ENCODE data around the gene DYNC2LI1. TPM values are rescaled to one million over a fixed set of nuclear protein-coding genes. Genes with fewer than 3 reads are reported as not detected.
A peak's percentile ranks its signal among the peaks of the same experiment; 100 is the strongest.

DYNC2LI1 gene
- polyA plus RNA-seq, 6 donors from 2014 or later, result 3.1 to 8.1 (median 6.3) TPM

DNA sequence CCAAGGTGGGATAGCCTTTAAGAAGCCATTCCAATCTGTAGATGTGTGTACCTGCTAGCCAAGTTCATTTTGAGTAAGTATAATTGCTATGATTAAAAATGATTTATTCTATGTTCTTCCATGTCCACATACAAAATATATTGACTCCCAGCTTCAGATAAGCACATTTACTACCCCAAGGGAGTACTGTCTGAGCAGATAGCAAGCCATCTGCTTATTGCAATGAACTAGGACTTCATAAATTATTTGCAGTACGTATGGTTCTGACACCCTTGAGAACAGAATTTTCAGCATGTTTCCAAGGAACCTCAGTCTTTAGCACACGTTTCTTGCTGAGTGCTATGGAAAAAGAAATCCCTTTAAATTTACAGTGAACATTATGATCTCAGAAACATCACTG, 36.6 kb downstream of the DYNC2LI1 start:
- Mint-ChIP-seq H3K4me1 (no peaks in the 10 kb centered on the region), H3K27ac (no peak overlapping the region), H3K9me3 (peaks cover 0 to 1% (median 0%) of the 10 kb centered on the region in 7 donors), H3K4me3 (no peak overlapping the region), H3K36me3 (peaks cover 0 to 2% of the 10 kb centered on the region in 2 donors), H3K27me3 (peaks cover 0 to 2% (median 0%) of the 10 kb centered on the region in 3 donors)
- no peak for DNase-seq
- ATAC-seq (ENCODE audit: low read depth in 2 of 2), result no peak

DNA sequence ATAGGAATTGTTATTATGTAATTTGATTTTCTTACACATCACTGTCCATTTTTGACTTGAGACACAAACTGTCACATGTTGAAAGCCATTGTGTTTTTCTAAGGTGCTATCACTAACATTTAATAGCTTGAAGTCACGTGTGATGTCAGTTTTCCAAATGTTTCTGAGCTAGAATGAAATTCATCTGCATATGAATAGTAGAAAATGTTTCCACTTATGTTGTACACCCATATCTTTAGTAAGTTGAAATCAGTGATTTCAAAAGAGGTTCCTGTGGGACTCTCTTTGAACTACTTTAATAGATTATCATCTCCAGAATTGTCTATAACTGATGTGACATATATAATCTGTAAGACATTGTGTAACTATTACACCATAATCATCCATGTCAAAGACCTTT, 37.0 kb downstream of the DYNC2LI1 start:
- no peak for ATAC-seq (ENCODE audit: low read depth in 2 of 2)
- no peaks in the 10 kb centered on the region for H3K4me1 Mint-ChIP-seq
- H3K9me3 Mint-ChIP-seq, result peaks cover 0 to 4% (median 0%) of the 10 kb centered on the region in 7 donors

GRCh38 chr2:43812006-43812405, 38.2 kb downstream of the DYNC2LI1 start:
- H3K36me3 Mint-ChIP-seq, result peaks cover 5% of the 10 kb centered on the region in 2 donors
- ATAC-seq (ENCODE audit: low read depth in 2 of 2), result no peak
- H3K4me1 Mint-ChIP-seq, result no peaks in the 10 kb centered on the region
- no peak overlapping the region for H3K4me3 Mint-ChIP-seq
- no peak overlapping the region for H3K27ac Mint-ChIP-seq
- peaks cover 0 to 7% (median 2%) of the 10 kb centered on the region in 7 donors for H3K9me3 Mint-ChIP-seq
- H3K27me3 Mint-ChIP-seq, result peaks cover 0 to 4% (median 0%) of the 10 kb centered on the region in 3 donors
- no peak for DNase-seq

More for the DNA sequence above, 37.0 kb downstream of the DYNC2LI1 start:
- Mint-ChIP-seq H3K4me3 (no peak overlapping the region), H3K36me3 (peaks cover under 1 to 5% of the 10 kb centered on the region in 2 donors), H3K27ac (no peak overlapping the region), H3K27me3 (peaks cover 0 to 4% (median 0%) of the 10 kb centered on the region in 3 donors)
- no peak for DNase-seq

DNA sequence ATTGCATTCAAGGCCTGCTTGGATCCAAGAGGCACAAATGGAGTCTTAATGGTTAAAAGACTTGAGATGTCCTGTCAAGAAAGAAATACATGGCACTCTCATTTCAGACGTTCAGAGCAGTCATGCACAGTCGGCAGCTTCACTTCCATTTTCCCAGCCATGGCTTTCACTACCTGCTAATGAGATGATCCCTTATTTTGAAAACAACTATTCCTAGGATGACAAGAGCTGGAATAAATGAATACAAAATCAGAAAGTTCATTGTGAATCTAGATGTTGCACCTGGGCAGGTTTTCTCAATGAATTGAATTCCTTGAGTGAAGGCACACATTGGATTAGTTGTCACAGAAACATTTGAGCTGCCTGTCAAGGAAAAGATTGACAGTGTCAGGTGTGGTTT, 39.1 kb downstream of the DYNC2LI1 start:
- H3K27me3 Mint-ChIP-seq, result peaks cover 0 to 4% (median 0%) of the 10 kb centered on the region in 3 donors
- H3K9me3 Mint-ChIP-seq, result peaks cover 0 to 7% (median 2%) of the 10 kb centered on the region in 7 donors
- ATAC-seq (ENCODE audit: low read depth in 2 of 2), result no peak
- H3K27ac Mint-ChIP-seq, result no peak overlapping the region
- DNase-seq, result no peak
- H3K36me3 Mint-ChIP-seq, result peaks cover 5% of the 10 kb centered on the region in 2 donors
- no peak overlapping the region for H3K4me3 Mint-ChIP-seq
- no peaks in the 10 kb centered on the region for H3K4me1 Mint-ChIP-seq

GRCh38 chr2:43814711-43815110, 40.9 kb downstream of the DYNC2LI1 start:
- Mint-ChIP-seq H3K27ac (no peak overlapping the region), H3K9me3 (peaks cover 0 to 7% (median 2%) of the 10 kb centered on the region in 7 donors), H3K4me3 (no peak overlapping the region), H3K27me3 (peaks cover 0 to 4% (median 0%) of the 10 kb centered on the region in 3 donors), H3K4me1 (no peaks in the 10 kb centered on the region), H3K36me3 (peaks cover 5% of the 10 kb centered on the region in 2 donors)
- ATAC-seq (ENCODE audit: low read depth in 2 of 2) (no peak), DNase-seq (no peak)

GRCh38 chr2:43818761-43819160, 44.9 kb downstream of the DYNC2LI1 start:
- Mint-ChIP-seq H3K9me3 (peaks cover 0 to 7% (median 2%) of the 10 kb centered on the region in 7 donors), H3K4me3 (no peak overlapping the region), H3K27me3 (peaks cover 15 to 33% (median 24%) of the 10 kb centered on the region in 3 donors), H3K36me3 (peaks cover 5% of the 10 kb centered on the region in 2 donors), H3K27ac (no peak overlapping the region), H3K4me1 (no peaks in the 10 kb centered on the region)
- DNase-seq (no peak), ATAC-seq (ENCODE audit: low read depth in 2 of 2) (no peak)

- ATAC-seq (ENCODE audit: low read depth in 2 of 2) (no peak), DNase-seq (no peak)
- no peak overlapping the region for H3K4me3 Mint-ChIP-seq
- no peak overlapping the region for H3K27ac Mint-ChIP-seq
- H3K9me3 Mint-ChIP-seq, result peaks cover 0 to 7% (median 2%) of the 10 kb centered on the region in 7 donors
- H3K4me1 Mint-ChIP-seq, result no peaks in the 10 kb centered on the region
- H3K36me3 Mint-ChIP-seq, result peaks cover 5% of the 10 kb centered on the region in 2 donors
- peaks cover 23 to 37% (median 24%) of the 10 kb centered on the region in 3 donors for H3K27me3 Mint-ChIP-seq
These were observed 45.8 kb downstream of the DYNC2LI1 start for GRCh38 chr2:43819491-43820163.

DNA sequence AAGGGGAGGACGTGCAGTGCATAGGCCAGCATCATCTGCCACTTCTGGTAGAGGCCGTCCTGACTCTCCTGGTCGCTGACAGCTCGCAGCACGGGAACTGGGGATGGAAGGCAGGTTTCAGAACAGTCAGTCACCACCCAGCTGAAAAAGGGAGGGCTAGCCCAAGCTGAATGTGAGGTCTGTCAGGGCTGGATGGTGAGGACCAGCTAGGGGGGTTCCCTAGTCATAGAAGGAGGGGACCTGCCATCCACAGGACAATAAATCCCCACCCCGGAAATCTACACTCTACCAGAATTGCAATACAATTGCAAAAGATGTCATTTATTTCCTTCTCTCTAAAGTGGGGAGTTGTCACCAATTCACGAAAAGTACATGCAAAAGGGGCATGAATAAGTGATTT, 49.0 kb downstream of the DYNC2LI1 start:
- DNase-seq (no peak), ATAC-seq (ENCODE audit: low read depth in 2 of 2) (no peak)
- no peaks in the 10 kb centered on the region for H3K4me1 Mint-ChIP-seq
- peaks cover 0 to 3% (median 0%) of the 10 kb centered on the region in 7 donors for H3K9me3 Mint-ChIP-seq
- H3K27me3 Mint-ChIP-seq, result peaks cover 19 to 42% (median 30%) of the 10 kb centered on the region in 3 donors
- no peak overlapping the region for H3K4me3 Mint-ChIP-seq
- no peaks in the 10 kb centered on the region for H3K36me3 Mint-ChIP-seq
- H3K27ac Mint-ChIP-seq, result no peak overlapping the region

GRCh38 chr2:43823751-43824150, 49.9 kb downstream of the DYNC2LI1 start:
- H3K4me1 Mint-ChIP-seq, result no peaks in the 10 kb centered on the region
- peaks cover 0 to 3% (median 0%) of the 10 kb centered on the region in 7 donors for H3K9me3 Mint-ChIP-seq
- H3K4me3 Mint-ChIP-seq, result no peak overlapping the region
- H3K36me3 Mint-ChIP-seq, result no peaks in the 10 kb centered on the region
- DNase-seq (no peak), ATAC-seq (ENCODE audit: low read depth in 2 of 2) (no peak)
- H3K27me3 Mint-ChIP-seq, result peaks cover 19 to 43% (median 30%) of the 10 kb centered on the region in 3 donors
- no peak overlapping the region for H3K27ac Mint-ChIP-seq

GRCh38 chr2:43824512-43824911, 50.7 kb downstream of the DYNC2LI1 start:
- peaks cover 24 to 50% (median 34%) of the 10 kb centered on the region in 3 donors for H3K27me3 Mint-ChIP-seq
- DNase-seq, result no peak
- no peak overlapping the region for H3K4me3 Mint-ChIP-seq
- no peaks in the 10 kb centered on the region for H3K36me3 Mint-ChIP-seq
- H3K4me1 Mint-ChIP-seq, result no peaks in the 10 kb centered on the region
- no peak overlapping the region for H3K27ac Mint-ChIP-seq
- ATAC-seq (ENCODE audit: low read depth in 2 of 2), result no peak
- peaks cover 0 to 3% (median 0%) of the 10 kb centered on the region in 7 donors for H3K9me3 Mint-ChIP-seq

DNA sequence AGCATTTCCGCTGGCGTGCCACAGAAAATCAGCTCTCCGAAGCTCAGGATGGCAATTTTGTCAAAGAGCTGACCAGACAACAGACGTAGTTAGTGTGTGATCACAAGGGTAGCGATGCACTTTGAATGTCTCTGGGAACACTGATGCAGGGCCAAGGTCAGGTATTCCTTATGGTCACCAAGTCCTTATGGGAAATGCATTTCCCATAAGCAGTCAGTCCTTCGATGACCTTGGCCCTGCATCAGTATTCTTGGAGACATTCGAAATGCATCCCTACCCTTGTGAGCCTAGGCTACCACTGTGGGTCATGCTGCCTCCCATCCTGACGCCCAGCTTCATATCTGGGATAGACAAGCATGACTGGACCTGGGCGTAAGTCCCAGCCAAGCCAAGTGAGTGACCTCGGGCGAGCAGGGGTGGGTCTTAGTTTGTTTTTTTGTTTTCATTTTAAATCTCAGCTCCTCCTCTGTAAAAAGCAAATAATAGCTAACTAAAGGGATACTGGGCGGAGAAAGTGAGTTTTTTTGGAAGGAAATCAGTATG, 51.2 kb downstream of the DYNC2LI1 start:
- Mint-ChIP-seq H3K9me3 (peaks cover 0 to 3% (median 0%) of the 10 kb centered on the region in 7 donors), H3K27me3 (peaks cover 26 to 55% (median 35%) of the 10 kb centered on the region in 3 donors), H3K27ac (no peak overlapping the region), H3K4me3 (no peak overlapping the region), H3K4me1 (no peaks in the 10 kb centered on the region), H3K36me3 (no peaks in the 10 kb centered on the region)
- ATAC-seq (ENCODE audit: low read depth in 2 of 2) (no peak), DNase-seq (no peak)

DNA sequence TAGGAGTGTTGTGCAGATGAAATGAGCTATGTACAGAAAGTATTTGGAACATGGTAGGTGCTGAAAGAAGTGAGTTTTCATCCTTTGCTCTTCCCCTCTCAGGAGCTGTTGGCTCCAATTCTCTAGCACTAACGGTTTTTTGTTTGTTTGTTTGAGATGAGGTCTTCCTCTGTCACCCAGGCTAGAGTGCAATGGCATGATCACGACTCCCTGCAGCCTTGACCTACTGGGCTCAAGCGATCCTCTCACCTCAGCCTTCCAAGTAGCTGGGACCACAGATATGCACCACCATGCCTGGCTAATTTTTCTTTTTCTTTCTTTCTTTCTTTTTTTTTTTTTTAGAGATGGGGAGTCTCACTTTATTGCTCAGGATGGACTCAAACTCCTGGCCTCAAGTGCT, 52.0 kb downstream of the DYNC2LI1 start:
- Mint-ChIP-seq H3K9me3 (peaks cover 0 to 3% (median 0%) of the 10 kb centered on the region in 7 donors), H3K4me1 (no peaks in the 10 kb centered on the region), H3K4me3 (no peak overlapping the region), H3K27me3 (peaks cover 28 to 55% (median 35%) of the 10 kb centered on the region in 3 donors), H3K27ac (no peak overlapping the region), H3K36me3 (no peaks in the 10 kb centered on the region)
- no peak for DNase-seq
- no peak for ATAC-seq (ENCODE audit: low read depth in 2 of 2)

GRCh38 chr2:43826305-43827250, 52.7 kb downstream of the DYNC2LI1 start:
- H3K4me3 Mint-ChIP-seq, result no peak overlapping the region
- no peak for ATAC-seq (ENCODE audit: low read depth in 2 of 2)
- H3K36me3 Mint-ChIP-seq, result no peaks in the 10 kb centered on the region
- H3K27ac Mint-ChIP-seq, result peak overlapping the region in 1 of 6 donors; percentile 22
- peaks cover 0 to 3% (median 0%) of the 10 kb centered on the region in 7 donors for H3K9me3 Mint-ChIP-seq
- H3K27me3 Mint-ChIP-seq, result peaks cover 25 to 55% (median 36%) of the 10 kb centered on the region in 3 donors
- H3K4me1 Mint-ChIP-seq, result peaks cover 0 to 3% (median 3%) of the 10 kb centered on the region in 3 donors
- DNase-seq, result no peak
